Keratinocyte (primary cell): Measurements from ENCODE around the gene SLF2. TPM values are rescaled to one million over a fixed set of nuclear protein-coding genes. Genes with fewer than 3 reads are reported as not detected.

ENCODE experiments used
- DNase-seq: peaks from one replicate; pipeline ENCODE4 v3.0.0-alpha.2; 2011; ENCODE audit warnings: low read depth, missing footprints, low spot score
- FAIRE-seq: peaks from 2 replicates; lab custom pipeline; 2011; peaks lifted over from hg19 to GRCh38; lab: Jason Lieb, UNC
- H2AFZ ChIP-seq: 2 replicates; pipeline ENCODE4 v1.6.0; 2012; ENCODE audit warnings: low read length, control low read depth, inconsistent platforms; ENCODE audit not compliant: control insufficient read depth
- H3K27ac ChIP-seq: 2 replicates; pipeline ENCODE4 v1.5.1; 2011; ENCODE audit warnings: low read length; ENCODE audit not compliant: control insufficient read depth, insufficient read depth
- H3K27me3 ChIP-seq: 3 replicates; pipeline ENCODE4 v1.6.0; 2011; ENCODE audit warnings: low read length; ENCODE audit not compliant: control insufficient read depth, insufficient read depth; ENCODE audit errors: extremely low read depth
- H3K36me3 ChIP-seq, 2 experiments: 2 replicates in 1 of 2; 3 replicates in 1 of 2; pipeline ENCODE4 v1.5.1; 2011; ENCODE audit warnings: low read length in 2 of 2, mild to moderate bottlenecking in 1 of 2; ENCODE audit not compliant: control insufficient read depth in 2 of 2, insufficient read depth in 2 of 2; ENCODE audit errors: extremely low read depth in 1 of 2
- H3K4me1 ChIP-seq: 3 replicates; pipeline ENCODE4 v1.5.1; 2011; ENCODE audit warnings: low read length; ENCODE audit not compliant: control insufficient read depth, insufficient read depth; ENCODE audit errors: extremely low read depth
- H3K4me2 ChIP-seq: 3 replicates; pipeline ENCODE4 v1.6.0; 2011; ENCODE audit warnings: low read depth, low read length; ENCODE audit not compliant: control insufficient read depth, insufficient read depth; ENCODE audit errors: extremely low read depth
- H3K4me3 ChIP-seq, 3 experiments: fragments of 200-600 bp in 1 of 3; sonication (generic) in 1 of 3; 2 replicates in 2 of 3; 3 replicates in 1 of 3; pipeline ENCODE4 v1.5.1; 2011 to 2016; ENCODE audit warnings: low read length in 3 of 3, mild to moderate bottlenecking in 3 of 3, control low read depth in 2 of 3, inconsistent platforms in 1 of 3, low read depth in 1 of 3, mixed read lengths in 1 of 3, mixed run types in 1 of 3, moderate library complexity in 1 of 3; ENCODE audit not compliant: control insufficient read depth in 2 of 3, insufficient read depth in 2 of 3; ENCODE audit errors: extremely low read depth in 1 of 3
- H3K79me2 ChIP-seq: 2 replicates; pipeline ENCODE4 v1.6.0; 2012; ENCODE audit warnings: low read length; ENCODE audit not compliant: control insufficient read depth, insufficient read depth
- H3K9ac ChIP-seq: 3 replicates; pipeline ENCODE4 v1.6.0; 2011; ENCODE audit warnings: low read length; ENCODE audit not compliant: control insufficient read depth, insufficient read depth; ENCODE audit errors: extremely low read depth
- H3K9me1 ChIP-seq: 3 replicates; pipeline ENCODE4 v1.6.0; 2011; ENCODE audit warnings: low read length; ENCODE audit not compliant: control insufficient read depth, insufficient read depth; ENCODE audit errors: extremely low read depth
- H3K9me3 ChIP-seq: 2 replicates; pipeline ENCODE4 v1.5.1; 2012; ENCODE audit warnings: low read depth, low read length; ENCODE audit not compliant: control insufficient read depth
- H4K20me1 ChIP-seq: 3 replicates; pipeline ENCODE4 v1.6.0; 2011; ENCODE audit warnings: low read length; ENCODE audit not compliant: control insufficient read depth, insufficient read depth; ENCODE audit errors: extremely low read depth
- CTCF ChIP-seq, 3 experiments: IDR thresholded peaks in 1 of 3; conservative IDR thresholded peaks in 1 of 3; optimal IDR thresholded peaks in 1 of 3; 2 replicates in 2 of 3; 3 replicates in 1 of 3; pipeline versions ENCODE3 to v1.5.1; 2011; ENCODE audit warnings: low read length in 3 of 3, mild to moderate bottlenecking in 3 of 3, moderate library complexity in 2 of 3, control low read depth in 1 of 3, inconsistent platforms in 1 of 3; ENCODE audit not compliant: insufficient read depth in 2 of 3; ENCODE audit errors: extremely low read depth in 1 of 3
- EZH2 ChIP-seq: IDR thresholded peaks from one replicate; pipeline ENCODE4 v1.6.1; 2012; ENCODE audit warnings: inconsistent platforms, mild to moderate bottlenecking, low read length, moderate library complexity
- dilution Hi-C: fragments of 300-500 bp; cut with MboI; formaldehyde crosslinking; loops from one replicate; pipeline ENCODE4 v1.7.0; 2020; ENCODE audit warnings: low sequenced_read_pairs; ENCODE audit not compliant: extremely low pct_ligation_motif_present
- polyA plus RNA-seq, 5 experiments: library from polyadenylated mRNA; depleted of rRNA in 3 of 5; stranded (reverse) in 3 of 5; stranded (forward) in 1 of 5; unstranded in 1 of 5; fragments of >200 nt; gene quantifications; 1 replicate in 1 of 5; 2 replicates in 3 of 5; 3 replicates in 1 of 5; pipeline versions ENCODE4 v1.2.1 to v1.2.3, GENCODE V29; 2011 to 2012; ENCODE audit warnings: missing spikeins in 2 of 5, low read depth in 1 of 5, low replicate concordance in 1 of 5

The SLF2 gene
- polyA plus RNA-seq, 1 donor (not counting 4 experiments of a cell fraction or from before 2014, with no cell fraction given), result 7.1 TPM

DNA sequence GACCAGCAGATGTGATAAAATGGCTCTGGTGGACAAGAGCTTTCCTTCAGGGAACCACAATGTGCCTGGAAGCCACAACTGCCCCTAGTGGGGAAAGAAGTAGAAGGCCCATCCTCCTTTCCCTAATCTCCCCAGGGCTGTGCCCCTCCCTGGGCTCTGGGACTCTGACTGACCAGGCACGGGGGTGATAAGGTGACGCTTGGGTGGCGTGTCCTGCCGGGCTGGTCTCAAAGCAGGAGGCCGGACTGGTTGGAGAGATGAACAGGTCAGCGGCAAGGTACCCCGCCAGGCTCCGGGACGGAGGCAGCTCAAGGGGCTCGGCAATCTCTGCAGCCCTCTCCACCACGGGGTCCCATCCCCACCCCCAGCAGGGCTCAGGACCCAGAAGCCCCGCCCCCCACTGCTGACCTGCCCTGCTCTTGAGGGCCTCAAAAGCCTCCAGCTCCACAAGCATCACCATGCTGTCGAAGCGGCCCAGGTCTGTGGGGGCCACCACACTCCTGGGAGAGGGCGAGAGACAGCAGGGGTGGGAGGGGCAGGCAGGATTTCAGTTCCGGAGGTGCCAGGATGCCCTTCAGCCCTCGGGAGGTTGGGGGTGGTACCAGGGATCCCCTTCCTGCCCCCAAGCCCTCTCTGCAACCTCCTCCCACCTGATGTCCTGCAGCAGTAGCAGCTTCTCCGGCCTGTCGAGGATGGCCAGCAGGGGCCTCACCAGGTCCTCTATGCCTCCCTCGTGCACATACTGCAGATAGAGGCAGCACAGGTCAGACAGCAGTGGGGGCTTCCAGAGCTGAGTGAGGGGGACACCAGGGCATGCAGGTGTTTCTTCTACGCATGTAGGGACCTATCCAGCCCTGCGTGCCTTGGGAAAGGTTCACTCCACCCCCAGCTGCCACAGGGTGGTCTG lies 99.0 kb downstream of the SLF2 start:
- Histone ChIP-seq H3K9ac (no peak overlapping the region), H2AFZ (no peak overlapping the region), H3K36me3 (peaks cover 0 to 4% of the 10 kb centered on the region in 2 experiments), H3K27me3 (no peaks in the 10 kb centered on the region), H3K4me1 (peaks cover 30% of the 10 kb centered on the region), H3K27ac (no peak overlapping the region), H3K9me3 (no peaks in the 10 kb centered on the region), H3K4me3 (no peak overlapping the region), H3K79me2 (no peaks in the 10 kb centered on the region), H3K9me1 (no peaks in the 10 kb centered on the region), H3K4me2 (no peak overlapping the region), H4K20me1 (peaks cover 2% of the 10 kb centered on the region)
- dilution Hi-C loops, result no loop called here
- TF ChIP-seq EZH2 (no peak), CTCF (optimal IDR thresholded peaks at IDR 0.05 in 1 of 3, IDR thresholded peaks at IDR 0.05 in 1 of 3, conservative IDR thresholded peaks at IDR 0.05 in 1 of 3; ENCODE audit: extremely low read depth in 1 of 3, insufficient read depth in 2 of 3, low read length in 3 of 3) (peak; percentile 25 to 39 (median 30))
- FAIRE-seq, result peak; percentile 39
- no peak for DNase-seq

GRCh38 chr10:101012525-101013364 lies 100.0 kb downstream of the SLF2 start:
- TF ChIP-seq CTCF (optimal IDR thresholded peaks at IDR 0.05 in 1 of 3, IDR thresholded peaks at IDR 0.05 in 1 of 3, conservative IDR thresholded peaks at IDR 0.05 in 1 of 3; ENCODE audit: extremely low read depth in 1 of 3, insufficient read depth in 2 of 3, low read length in 3 of 3), result peak; percentile 78 to 99 (median 88)
- TF ChIP-seq EZH2, result no peak
- FAIRE-seq, result peak; percentile 98

More at GRCh38 chr10:101012525-101013364, 100.0 kb downstream of the SLF2 start:
- Histone ChIP-seq H3K27me3 (no peaks in the 10 kb centered on the region), H2AFZ (peak overlapping the region; percentile 75), H3K9ac (peak overlapping the region; percentile 45), H3K27ac (peak overlapping the region; percentile 74), H3K9me3 (no peaks in the 10 kb centered on the region), H4K20me1 (peaks cover 2% of the 10 kb centered on the region), H3K4me2 (peak overlapping the region; percentile 95), H3K79me2 (no peaks in the 10 kb centered on the region), H3K9me1 (no peaks in the 10 kb centered on the region), H3K36me3 (no peaks in the 10 kb centered on the region), H3K4me3 (peak overlapping the region in 2 of 3 experiments; percentile 52 to 59), H3K4me1 (peaks cover 30% of the 10 kb centered on the region)
- dilution Hi-C loops, result no loop called here
- peak; percentile 90 for DNase-seq
